T-helper 9 cell (primary cell): ENCODE measurements around the gene KCNJ1.

ENCODE experiments used
- DNase-seq: peaks from one replicate; pipeline ENCODE4 v3.0.0-alpha.2; 2020

The KCNJ1 gene

GRCh38 chr11:128881221-128881620 lies 14.1 kb upstream of the KCNJ1 start:
- no peak for DNase-seq

DNA sequence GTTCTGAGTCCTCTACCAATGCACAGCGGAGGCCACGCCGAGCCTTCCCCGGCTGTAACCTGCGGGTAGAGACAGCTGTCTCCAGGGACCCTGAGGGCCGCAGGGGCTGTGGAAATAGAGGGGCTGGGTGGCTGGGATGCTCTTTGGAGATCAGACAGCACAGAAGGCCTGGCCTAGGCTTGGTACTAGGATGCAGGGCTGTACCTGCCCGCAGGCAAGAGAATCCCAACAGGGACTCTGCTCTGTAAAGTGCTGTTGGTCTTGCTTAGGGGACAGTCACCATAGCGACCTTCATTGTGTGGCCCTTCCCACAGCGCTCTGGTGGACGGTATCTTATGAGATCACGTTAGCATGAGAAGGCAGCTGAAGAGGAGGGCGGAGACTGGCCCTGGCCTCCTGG lies 12.7 kb upstream of the KCNJ1 start:
- DNase-seq: no peak

DNA sequence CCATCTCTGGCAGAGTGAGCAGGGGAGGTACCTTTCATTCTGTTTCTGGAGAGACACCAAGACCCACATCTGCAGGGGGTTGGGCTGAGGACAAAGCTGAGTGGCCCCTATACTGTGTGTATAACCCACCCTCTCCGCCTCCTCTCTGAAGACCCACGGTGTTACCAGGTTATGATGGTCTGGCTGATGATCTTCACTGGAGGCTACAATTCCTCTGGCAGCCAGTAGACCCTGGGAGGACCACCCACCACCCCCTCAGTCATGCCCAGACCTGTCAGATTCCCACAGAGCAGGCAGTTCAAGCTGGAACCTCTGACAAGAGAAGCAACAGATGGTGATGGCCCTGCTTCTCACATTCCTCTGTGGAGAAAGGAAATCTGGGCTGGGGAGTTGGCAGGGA lies 11.4 kb upstream of the KCNJ1 start:
- no peak for DNase-seq

GRCh38 chr11:128877726-128878125 lies 10.6 kb upstream of the KCNJ1 start:
- no peak for DNase-seq

- no peak for DNase-seq
These were observed 9.1 kb upstream of the KCNJ1 start for GRCh38 chr11:128876133-128876650.

DNA sequence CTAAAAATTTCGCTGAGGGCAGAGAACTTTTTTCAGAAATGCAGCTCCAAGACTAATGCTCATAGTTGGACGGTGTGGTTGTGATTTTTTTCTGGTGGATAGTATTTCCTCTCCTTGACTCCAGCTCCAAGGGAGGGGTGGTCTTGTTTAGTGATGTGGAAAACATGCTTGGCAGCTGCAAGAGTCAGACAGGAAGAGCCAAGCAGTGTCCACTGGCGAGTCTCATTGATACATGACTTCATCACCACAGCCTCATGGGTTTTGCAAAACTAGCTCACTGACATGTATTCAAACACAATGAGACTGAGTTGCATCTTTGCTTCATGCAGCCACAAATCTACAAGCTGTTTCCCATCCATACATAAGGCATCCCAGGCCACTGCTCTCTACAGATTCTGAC lies 7.3 kb upstream of the KCNJ1 start:
- no peak for DNase-seq

GRCh38 chr11:128872594-128872993 lies 5.5 kb upstream of the KCNJ1 start:
- DNase-seq: no peak

DNA sequence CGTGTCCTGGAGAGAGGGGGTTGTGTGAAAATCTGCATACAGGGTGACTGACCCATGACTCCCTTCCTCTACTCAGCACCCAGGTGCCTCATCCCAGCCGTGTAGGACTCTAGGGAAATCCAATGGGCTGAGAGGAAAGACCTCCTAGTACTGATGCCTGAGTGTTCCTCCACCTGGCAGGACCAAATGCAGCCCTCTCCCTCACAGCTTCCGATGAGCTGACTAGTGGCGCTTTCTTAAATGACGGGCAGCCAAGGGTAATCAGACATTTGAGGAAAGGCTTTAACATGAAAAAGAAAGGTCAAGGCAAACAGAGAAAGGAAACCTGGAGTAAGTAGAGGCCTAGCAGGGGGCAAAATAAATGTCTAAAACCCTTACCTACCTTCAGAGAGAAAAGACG lies 5.0 kb upstream of the KCNJ1 start:
- no peak for DNase-seq

GRCh38 chr11:128871168-128871610 lies 4.1 kb upstream of the KCNJ1 start:
- DNase-seq: no peak

DNA sequence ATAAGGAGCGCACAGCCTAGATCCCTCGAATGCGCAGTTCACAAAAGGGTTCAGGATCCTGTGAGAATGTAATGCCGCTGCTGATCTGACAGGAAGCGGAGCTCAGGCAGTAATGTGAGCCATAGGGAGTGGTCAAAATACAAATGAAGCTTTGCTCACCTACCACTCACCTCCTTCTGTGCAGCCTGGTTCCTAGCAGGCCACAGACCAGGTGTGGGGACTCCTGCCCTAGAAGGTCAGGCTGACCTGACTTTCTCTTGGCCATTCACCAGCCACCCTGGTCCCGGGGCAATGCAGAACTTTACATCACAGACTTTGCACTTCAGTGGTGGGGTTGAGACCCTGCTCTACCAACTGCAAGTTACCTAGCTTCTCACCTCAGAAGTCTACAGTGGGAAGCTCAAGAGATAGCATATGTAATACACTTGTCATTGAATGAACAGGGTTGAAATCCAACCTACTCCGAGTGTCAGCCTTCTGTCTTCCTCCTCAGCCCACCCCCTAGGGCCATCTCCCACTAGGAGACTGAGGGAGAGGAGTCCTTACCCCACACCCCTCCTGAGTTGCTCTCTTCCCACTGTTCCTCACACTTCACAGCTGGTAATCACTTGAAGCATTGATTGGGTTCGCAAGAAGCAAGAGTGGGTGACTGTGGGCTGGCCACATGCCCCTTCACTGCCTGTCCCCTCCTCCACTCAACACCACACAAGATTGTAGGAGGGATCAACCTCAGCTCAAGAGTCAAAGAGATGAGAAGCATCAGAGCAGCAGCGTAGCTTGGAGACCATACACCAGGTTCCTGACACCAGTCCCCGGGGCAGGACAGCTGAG lies 2.0 kb upstream of the KCNJ1 start:
- no peak for DNase-seq

DNA sequence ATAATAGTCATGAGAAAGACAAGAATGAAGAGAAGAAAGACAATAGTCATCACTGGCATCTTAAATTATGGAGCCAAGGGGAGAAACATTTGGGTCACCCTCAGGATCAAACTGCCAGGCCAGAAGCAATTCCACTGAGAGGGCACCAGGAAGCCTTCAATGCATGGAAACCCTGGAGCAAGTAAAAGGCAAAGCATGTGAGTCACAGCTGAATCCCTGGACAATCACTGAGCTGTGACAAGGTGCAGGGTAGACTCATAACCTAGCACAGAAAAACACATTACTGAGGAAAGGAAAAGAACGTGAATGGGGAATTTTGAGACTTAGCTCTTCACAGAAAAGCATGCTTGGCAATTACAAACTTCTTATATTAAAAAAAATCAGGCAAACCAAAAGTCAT lies 1.6 kb downstream of the KCNJ1 start:
- no peak for DNase-seq

DNA sequence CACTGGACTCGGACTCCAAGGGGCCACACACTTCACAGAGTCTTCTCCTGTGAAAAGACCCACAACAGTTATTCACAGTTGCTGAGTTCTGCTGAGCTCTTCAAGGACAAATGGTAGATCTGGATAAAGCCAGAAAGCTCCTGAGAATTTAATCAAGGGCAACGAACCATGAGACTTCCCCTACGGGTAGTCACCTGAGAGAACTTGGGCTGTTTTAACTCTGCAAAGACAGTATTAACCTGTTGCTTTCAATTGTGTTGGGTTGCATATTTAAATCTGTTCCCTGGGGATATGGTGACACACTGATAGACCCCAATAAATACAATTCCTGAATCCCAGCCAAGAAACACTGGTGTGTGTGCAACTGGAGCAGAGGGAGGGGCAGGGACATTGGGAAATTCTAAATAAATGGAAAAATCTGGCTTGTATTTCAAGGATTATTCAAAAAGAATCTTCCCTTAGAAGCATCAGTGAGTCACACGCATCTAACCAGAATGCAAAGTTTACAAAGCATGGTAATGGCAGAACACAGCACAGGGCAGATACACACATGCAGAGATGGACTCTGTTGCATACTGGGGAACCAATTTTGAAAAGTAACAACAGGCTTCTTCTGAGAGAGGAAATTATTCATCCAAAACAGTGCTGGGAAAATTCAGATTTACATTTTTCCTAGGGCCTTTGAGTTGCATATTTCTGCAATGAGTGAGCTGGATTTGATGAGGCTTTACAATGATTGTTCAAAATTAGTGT lies 4.0 kb downstream of the KCNJ1 start:
- no peak for DNase-seq

GRCh38 chr11:128862406-128862805 lies 4.7 kb downstream of the KCNJ1 start:
- no peak for DNase-seq

- no peak for DNase-seq
These were observed 6.3 kb downstream of the KCNJ1 start for GRCh38 chr11:128860571-128861361.

GRCh38 chr11:128859563-128860441 lies 7.3 kb downstream of the KCNJ1 start:
- peak; percentile 73 for DNase-seq

DNA sequence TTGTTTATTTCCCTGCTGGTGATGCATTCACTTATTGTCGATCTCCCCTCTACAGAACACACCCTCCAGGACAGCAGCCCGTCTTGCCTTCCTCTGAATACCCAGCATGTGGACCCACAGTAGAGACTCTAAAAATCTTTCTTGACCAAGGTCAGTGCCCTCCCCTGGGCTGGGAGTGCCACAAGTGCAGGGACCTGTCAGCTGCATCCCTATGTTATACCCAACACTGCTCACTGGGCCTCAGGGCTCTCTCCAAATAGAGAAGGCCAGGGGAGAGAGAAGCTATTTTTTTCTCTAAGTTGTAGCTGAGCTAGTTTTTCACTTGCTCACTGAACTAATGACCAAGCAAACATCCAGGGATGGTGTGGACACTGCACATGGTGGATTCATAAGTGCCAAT lies 9.8 kb downstream of the KCNJ1 start:
- DNase-seq: no peak

- DNase-seq: no peak
These were observed 10.9 kb downstream of the KCNJ1 start for GRCh38 chr11:128856241-128856640.

- no peak for DNase-seq
These were observed 12.3 kb downstream of the KCNJ1 start for GRCh38 chr11:128854841-128855240.

DNA sequence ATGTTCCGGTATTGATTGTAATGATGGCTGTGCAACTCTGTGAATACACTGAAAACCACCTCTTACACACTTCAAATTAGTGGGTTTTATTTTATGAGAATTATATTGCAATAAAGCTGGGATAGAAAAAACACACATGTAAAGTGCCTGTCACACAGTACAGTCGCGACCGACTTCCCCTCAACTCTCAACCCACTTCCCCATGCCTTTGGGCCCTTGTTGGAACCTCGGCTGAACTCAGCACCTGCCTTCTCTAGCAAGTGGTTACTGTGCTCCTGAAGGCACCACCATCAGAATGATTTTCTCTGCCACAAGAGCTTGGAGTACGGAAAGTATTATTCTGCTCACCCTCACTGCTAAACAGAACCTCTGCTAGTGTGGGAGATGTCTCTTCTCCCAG lies 13.5 kb downstream of the KCNJ1 start:
- no peak for DNase-seq

GRCh38 chr11:128852327-128853023 lies 14.6 kb downstream of the KCNJ1 start:
- DNase-seq: no peak

- DNase-seq: peak; percentile 74
These were observed 18.2 kb downstream of the KCNJ1 start for GRCh38 chr11:128848815-128849455.
